Upper lobe of right lung (tissue), 1 donor: ENCODE measurements around the gene CCBE1. TPM values are rescaled to one million over a fixed set of nuclear protein-coding genes. Genes with fewer than 3 reads are reported as not detected.

ENCODE experiments used
- ATAC-seq: fragments of 200-7000 bp; cut with Tn5 transposase; one replicate; pipeline ENCODE4 v1.9.1; 2020; ENCODE audit warnings: mild to moderate bottlenecking, moderate library complexity
- DNase-seq: peaks from one replicate; pipeline ENCODE4 v3.0.0-alpha.2; 2020
- H3K27ac ChIP-seq: fragments of 200-600 bp; one replicate; pipeline ENCODE4 v1.8.0; 2022
- H3K27me3 ChIP-seq: fragments of 200-600 bp; one replicate; pipeline ENCODE4 v1.8.0; 2022; ENCODE audit warnings: mild to moderate bottlenecking
- H3K36me3 ChIP-seq: fragments of 200-600 bp; one replicate; pipeline ENCODE4 v1.8.0; 2022
- H3K4me1 ChIP-seq: fragments of 200-600 bp; one replicate; pipeline ENCODE4 v1.8.0; 2022
- H3K4me3 ChIP-seq: fragments of 200-600 bp; one replicate; pipeline ENCODE4 v1.8.0; 2022; ENCODE audit warnings: mild to moderate bottlenecking
- H3K9me3 ChIP-seq: fragments of 200-600 bp; one replicate; pipeline ENCODE4 v1.8.0; 2022
- intact Hi-C: fragments of 100-400 bp; cut with DNase I; formaldehyde crosslinking; loops from one replicate; pipeline ENCODE4 v1.11.0; 2022
- total RNA-seq: library from RNA; stranded (reverse); fragmentation: NEBNext Ultra II Directional; extraction: Animal tissue kit (Norgen Biotek cat#: 25700); gene quantifications from one replicate; pipeline ENCODE4 v1.2.1, GENCODE V29; 2021
- TF ChIP-seq, protein P1 (sequence below): fragments of 200-600 bp; IDR thresholded peaks from one replicate; pipeline ENCODE4 v1.8.0; 2022; ENCODE audit warnings: antibody characterized with exemption
- donor health status: DM: no; HTN: yes; CAD: no; lungs with severe emphysema.

CCBE1 gene
- total RNA-seq, 1 donor from 2014 or later = 27.8 TPM

DNA sequence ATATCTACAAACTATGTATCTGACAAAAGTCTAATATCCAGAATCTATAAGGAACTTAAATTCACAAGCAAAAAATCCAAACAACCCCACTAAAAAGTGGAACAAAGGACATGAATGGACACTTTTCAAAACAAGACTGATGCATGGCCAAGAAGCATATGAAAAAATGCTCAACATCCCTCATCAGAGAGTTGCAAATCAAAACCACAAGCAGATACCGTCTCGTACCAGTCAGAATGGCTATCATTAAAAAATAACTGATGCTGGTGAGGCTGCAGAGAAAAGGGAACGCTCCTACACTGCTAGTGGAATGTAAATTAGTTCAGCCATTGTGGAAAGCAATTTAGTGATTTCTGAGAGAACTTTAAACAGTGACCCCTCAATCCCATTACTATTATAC is 56.5 kb downstream of the CCBE1 start:
- TF ChIP-seq, protein P1, sequence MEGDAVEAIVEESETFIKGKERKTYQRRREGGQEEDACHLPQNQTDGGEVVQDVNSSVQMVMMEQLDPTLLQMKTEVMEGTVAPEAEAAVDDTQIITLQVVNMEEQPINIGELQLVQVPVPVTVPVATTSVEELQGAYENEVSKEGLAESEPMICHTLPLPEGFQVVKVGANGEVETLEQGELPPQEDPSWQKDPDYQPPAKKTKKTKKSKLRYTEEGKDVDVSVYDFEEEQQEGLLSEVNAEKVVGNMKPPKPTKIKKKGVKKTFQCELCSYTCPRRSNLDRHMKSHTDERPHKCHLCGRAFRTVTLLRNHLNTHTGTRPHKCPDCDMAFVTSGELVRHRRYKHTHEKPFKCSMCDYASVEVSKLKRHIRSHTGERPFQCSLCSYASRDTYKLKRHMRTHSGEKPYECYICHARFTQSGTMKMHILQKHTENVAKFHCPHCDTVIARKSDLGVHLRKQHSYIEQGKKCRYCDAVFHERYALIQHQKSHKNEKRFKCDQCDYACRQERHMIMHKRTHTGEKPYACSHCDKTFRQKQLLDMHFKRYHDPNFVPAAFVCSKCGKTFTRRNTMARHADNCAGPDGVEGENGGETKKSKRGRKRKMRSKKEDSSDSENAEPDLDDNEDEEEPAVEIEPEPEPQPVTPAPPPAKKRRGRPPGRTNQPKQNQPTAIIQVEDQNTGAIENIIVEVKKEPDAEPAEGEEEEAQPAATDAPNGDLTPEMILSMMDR = no peak
- Histone ChIP-seq H3K27ac (no peak overlapping the region), H3K27me3 (no peaks in the 10 kb centered on the region), H3K4me1 (no peaks in the 10 kb centered on the region), H3K9me3 (no peaks in the 10 kb centered on the region), H3K36me3 (no peaks in the 10 kb centered on the region), H3K4me3 (no peak overlapping the region)
- DNase-seq = no peak
- no peak for ATAC-seq
- intact Hi-C loops = no loop called here

DNA sequence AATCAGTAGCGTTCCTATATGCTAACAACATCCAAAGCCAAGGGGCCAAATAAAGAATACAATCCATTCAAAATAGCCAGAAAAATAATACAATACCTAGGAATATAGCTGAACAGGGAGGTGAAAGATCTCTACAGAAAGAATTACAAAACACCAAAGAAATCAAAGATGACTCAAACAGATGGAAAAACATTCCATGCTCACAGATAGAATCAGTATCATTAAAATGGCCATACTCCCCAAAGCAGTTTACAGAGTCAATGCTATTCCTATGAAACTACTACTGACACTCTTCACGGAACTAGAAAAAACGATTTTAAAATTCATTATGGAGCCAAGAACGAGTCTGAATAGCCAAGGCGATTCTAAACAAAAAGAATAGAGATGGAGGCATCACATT is 57.4 kb downstream of the CCBE1 start:
- H3K4me1 ChIP-seq = no peaks in the 10 kb centered on the region

DNA sequence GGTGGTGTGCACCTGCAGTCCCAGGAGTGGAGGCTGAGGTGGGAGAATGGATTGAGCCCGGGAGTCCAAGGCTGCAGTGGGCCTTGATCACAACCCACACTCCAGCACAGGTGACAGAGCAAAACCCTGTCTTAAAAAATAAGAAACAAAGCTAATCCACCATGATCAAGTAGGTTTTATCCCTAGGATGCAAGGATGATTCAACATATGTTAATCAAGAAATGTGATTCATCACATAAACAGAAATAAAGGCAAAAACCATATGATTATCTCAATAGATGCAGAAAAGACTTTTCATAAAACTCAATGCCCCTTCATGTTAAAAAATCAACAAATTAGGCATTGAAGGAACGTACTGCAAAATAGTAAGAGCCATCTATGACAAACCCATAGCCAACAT is 58.1 kb downstream of the CCBE1 start:
- intact Hi-C loops = loop anchor here (5.0 kb wide), 1 partner anchor 197 kb away; no protein-coding TSS in a partner anchor
- ATAC-seq (no peak), DNase-seq (no peak)
- TF ChIP-seq, protein P1 = no peak
- Histone ChIP-seq H3K9me3 (no peaks in the 10 kb centered on the region), H3K36me3 (no peaks in the 10 kb centered on the region), H3K4me1 (no peaks in the 10 kb centered on the region), H3K27me3 (no peaks in the 10 kb centered on the region), H3K4me3 (no peak overlapping the region), H3K27ac (no peak overlapping the region)

More for the DNA sequence above, 57.4 kb downstream of the CCBE1 start:
- Histone ChIP-seq H3K4me3 (no peak overlapping the region), H3K27me3 (no peaks in the 10 kb centered on the region), H3K36me3 (no peaks in the 10 kb centered on the region), H3K9me3 (no peaks in the 10 kb centered on the region), H3K27ac (no peak overlapping the region)
- DNase-seq (no peak), ATAC-seq (no peak)
- TF ChIP-seq, protein P1 = no peak
- intact Hi-C loops = loop anchor here (5.0 kb wide), 1 partner anchor 198 kb away; no protein-coding TSS in a partner anchor

DNA sequence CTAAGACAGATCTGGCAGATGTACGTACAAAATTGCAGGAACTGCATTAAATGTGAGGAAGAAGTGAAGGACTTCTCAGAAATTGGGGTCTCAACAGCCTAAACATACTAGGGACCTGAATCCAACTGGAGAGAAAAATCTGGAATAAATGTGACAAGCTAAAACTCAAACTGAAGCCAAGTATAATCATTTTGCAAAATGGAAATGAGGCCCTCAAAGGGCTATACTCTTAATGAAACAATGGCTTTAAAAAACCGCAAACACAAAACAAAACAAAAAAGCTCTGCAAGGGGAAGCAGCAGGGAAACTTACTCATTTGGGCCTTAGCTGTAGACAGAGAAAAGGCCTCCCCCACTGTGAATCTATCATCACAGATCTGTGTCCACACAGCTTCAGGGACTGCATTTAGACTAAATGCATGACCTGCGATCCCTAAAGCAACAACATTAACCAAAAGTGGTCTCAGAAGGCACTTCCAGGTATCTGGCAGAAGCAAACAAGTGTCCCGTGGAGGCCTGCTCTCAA is 63.2 kb downstream of the CCBE1 start:
- Histone ChIP-seq H3K9me3 (no peaks in the 10 kb centered on the region), H3K4me1 (no peaks in the 10 kb centered on the region), H3K27me3 (no peaks in the 10 kb centered on the region), H3K27ac (no peak overlapping the region), H3K36me3 (no peaks in the 10 kb centered on the region), H3K4me3 (no peak overlapping the region)
- intact Hi-C loops = no loop called here
- TF ChIP-seq, protein P1 = no peak
- DNase-seq = no peak
- ATAC-seq = no peak

DNA sequence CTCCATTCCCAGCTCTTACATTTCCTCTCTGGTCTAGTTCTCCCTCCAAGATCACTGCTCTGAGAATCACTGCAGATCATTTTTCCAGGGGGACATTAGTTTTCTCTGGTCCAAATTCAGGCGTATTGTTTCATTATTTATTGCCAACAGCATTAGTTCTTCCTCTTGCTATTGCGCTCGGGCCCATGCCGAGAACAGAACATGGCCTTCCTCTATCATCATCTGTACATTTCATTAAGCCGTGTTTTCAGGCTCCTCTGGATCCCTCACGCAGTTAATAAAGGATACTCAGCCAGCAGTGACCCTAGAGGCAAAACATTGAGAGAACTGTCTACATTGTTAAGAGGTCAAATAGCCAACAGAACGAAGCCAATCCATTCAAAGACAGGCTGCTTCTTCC is 63.9 kb downstream of the CCBE1 start:
- DNase-seq (no peak), ATAC-seq (no peak)
- Histone ChIP-seq H3K36me3 (no peaks in the 10 kb centered on the region), H3K27me3 (no peaks in the 10 kb centered on the region), H3K9me3 (no peaks in the 10 kb centered on the region), H3K4me3 (no peak overlapping the region), H3K27ac (no peak overlapping the region), H3K4me1 (no peaks in the 10 kb centered on the region)
- TF ChIP-seq, protein P1 = no peak
- intact Hi-C loops = no loop called here

DNA sequence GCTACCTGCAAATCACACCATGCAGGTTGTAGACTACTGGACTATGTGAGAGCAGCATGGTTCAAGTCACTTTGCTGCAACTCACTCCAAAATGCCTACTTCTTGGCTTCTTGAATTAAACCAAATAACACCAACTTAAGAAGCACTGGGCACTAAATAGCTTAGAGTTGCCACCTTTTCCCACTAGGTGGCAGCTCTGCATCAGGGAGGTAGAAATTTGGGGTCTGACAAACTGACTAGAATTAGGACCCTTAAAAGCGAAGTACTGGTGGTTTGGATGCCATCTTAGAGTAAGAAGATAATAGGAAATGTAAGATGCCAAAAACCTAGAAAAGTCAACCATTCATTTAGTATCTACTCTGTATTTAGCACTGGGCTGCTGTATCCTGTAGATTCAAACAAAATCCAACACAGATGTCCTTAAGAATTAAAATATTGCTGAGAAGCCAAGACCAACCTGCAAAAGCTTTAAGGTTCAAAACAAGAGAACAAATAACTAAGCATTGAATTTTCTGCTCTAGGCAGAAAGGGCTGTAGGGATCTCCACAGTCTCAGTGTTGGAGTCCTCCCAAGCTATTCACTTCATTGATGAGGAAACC is 65.5 kb downstream of the CCBE1 start:
- Histone ChIP-seq H3K27ac (no peak overlapping the region), H3K4me1 (no peaks in the 10 kb centered on the region), H3K9me3 (no peaks in the 10 kb centered on the region), H3K4me3 (no peak overlapping the region), H3K27me3 (no peaks in the 10 kb centered on the region), H3K36me3 (no peaks in the 10 kb centered on the region)
- no peak for DNase-seq
- intact Hi-C loops = no loop called here
- TF ChIP-seq, protein P1 = peak; percentile 48
- no peak for ATAC-seq
